Panc1 (cell line): ENCODE measurements around the gene MPRIP. TPM values are rescaled to one million over a fixed set of nuclear protein-coding genes. Genes with fewer than 3 reads are reported as not detected.

Experiments
- ATAC-seq: fragments of 200-7000 bp; cut with Tn5 transposase; 2 replicates; pipeline ENCODE4 v1.9.1; 2020; ENCODE audit warnings: mild to moderate bottlenecking, moderate library complexity
- BruUV-seq: library from RNA; stranded (reverse); fragments of 400-500 nt; replicated peaks from 2 replicates; lab custom pipeline; 2021; lab: Mats Ljungman, UMichigan
- CTCF ChIA-PET: fragments of 300-600 bp; sonication (Branson Sonifier 250); formaldehyde crosslinking; loops from one replicate; lab custom pipeline; 2022; ENCODE audit warnings: antibody characterized with exemption; lab: Charles Lee
- POLR2A ChIA-PET: fragments of 300-600 bp; sonication (Branson Sonifier 250); formaldehyde crosslinking; loops from one replicate; lab custom pipeline; 2022; ENCODE audit warnings: antibody characterized with exemption; lab: Charles Lee
- DNase-seq: peaks from one replicate; pipeline ENCODE4 v3.0.0-alpha.2; 2010; ENCODE audit warnings: low read depth, low spot score
- H3K27ac ChIP-seq: 2 replicates; pipeline ENCODE4 v1.5.1; 2011; ENCODE audit warnings: mild to moderate bottlenecking, low read length, inconsistent platforms
- H3K27me3 ChIP-seq: fragments of 200-500 bp; sonication (Bioruptor generic); 2 replicates; pipeline ENCODE4 v1.6.0; 2014; ENCODE audit warnings: low read length, inconsistent platforms; ENCODE audit not compliant: control insufficient read depth, insufficient read depth
- H3K36me3 ChIP-seq: fragments of 200-500 bp; sonication (Bioruptor generic); 2 replicates; pipeline ENCODE4 v1.5.1; 2014; ENCODE audit warnings: inconsistent platforms, mild to moderate bottlenecking, low read length, moderate library complexity; ENCODE audit not compliant: control insufficient read depth, insufficient read depth
- H3K4me1 ChIP-seq: 2 replicates; pipeline ENCODE4 v1.5.1; 2011; ENCODE audit warnings: inconsistent platforms, mild to moderate bottlenecking, low read length, moderate library complexity; ENCODE audit not compliant: control insufficient read depth, insufficient read depth
- H3K4me3 ChIP-seq, 2 experiments: 2 replicates each; pipeline ENCODE4 v1.5.1; 2011 to 2012; ENCODE audit warnings: low read depth in 2 of 2, low read length in 2 of 2, mild to moderate bottlenecking in 2 of 2, inconsistent platforms in 1 of 2, moderate library complexity in 1 of 2
- H3K9me3 ChIP-seq: fragments of 200-500 bp; sonication (Bioruptor generic); 2 replicates; pipeline ENCODE4 v1.5.1; 2014; ENCODE audit warnings: low read depth, mild to moderate bottlenecking, inconsistent platforms, low read length, moderate library complexity; ENCODE audit not compliant: control insufficient read depth, insufficient read depth
- CTCF ChIP-seq: fragments of 450-650 bp; IDR thresholded peaks from 2 replicates; pipeline ENCODE4 v1.5.1; 2017; ENCODE audit warnings: mild to moderate bottlenecking
- POLR2AphosphoS5 ChIP-seq: IDR thresholded peaks from 2 replicates; pipeline ENCODE4 v1.6.1; 2012; ENCODE audit warnings: mild to moderate bottlenecking, low read depth, low read length, moderate library complexity
- REST ChIP-seq, 2 experiments: IDR thresholded peaks; 2 replicates each; pipeline ENCODE4 v1.6.1; 2011 to 2012; ENCODE audit warnings: low read depth in 2 of 2, control low read depth in 1 of 2, low read length in 1 of 2, mild to moderate bottlenecking in 1 of 2, moderate library complexity in 1 of 2; ENCODE audit not compliant: insufficient read depth in 1 of 2
- SIN3A ChIP-seq: IDR thresholded peaks from 2 replicates; pipeline ENCODE4 v1.6.1; 2012; ENCODE audit warnings: low read depth, mild to moderate bottlenecking, low read length, moderate library complexity, borderline replicate concordance; ENCODE audit not compliant: insufficient read depth
- TCF7L2 ChIP-seq: IDR thresholded peaks from 2 replicates; pipeline ENCODE4 v1.6.1; 2011; ENCODE audit warnings: mild to moderate bottlenecking, low read depth, low read length, inconsistent platforms
- in situ Hi-C: cut with HindIII; loops from 2 replicates; pipeline ENCODE4 v1.10.0; 2016; ENCODE audit warnings: low sequenced_read_pairs, low pct_unique_long_range_greater_than_20kb
- intact Hi-C: fragments of 100-400 bp; cut with micrococcal nuclease; formaldehyde crosslinking; loops from one replicate; pipeline ENCODE4 v1.10.0; 2022; ENCODE audit not compliant: unreplicated experiment
- total RNA-seq: library from RNA; stranded (reverse); gene quantifications from one replicate; pipeline ENCODE4 v1.2.1, GENCODE V29; 2021; ENCODE audit not compliant: unreplicated experiment

MPRIP gene
- total RNA-seq, 1 experiment from 2014 or later: 155 TPM

- Histone ChIP-seq H3K36me3 (no peaks in the 10 kb centered on the region), H3K4me1 (no peaks in the 10 kb centered on the region), H3K27ac (no peak overlapping the region), H3K9me3 (no peaks in the 10 kb centered on the region), H3K27me3 (no peaks in the 10 kb centered on the region), H3K4me3 (no peak overlapping the region)
- ATAC-seq (no peak), DNase-seq (no peak)
- intact Hi-C loops (no loop called here), in situ Hi-C loops (no loop called here)
- TF ChIP-seq CTCF: no peak
- no peak for TF ChIP-seq POLR2AphosphoS5
- TF ChIP-seq TCF7L2: no peak
- TF ChIP-seq SIN3A: no peak
- TF ChIP-seq REST (IDR thresholded peaks at IDR 0.05; ENCODE audit: insufficient read depth in 1 of 2, low read depth in 2 of 2, low read length in 1 of 2): no peak
- ChIA-PET CTCF (no interaction called here), POLR2A (no interaction called here)
- no TSS peak for BruUV-seq
Measured at GRCh38 chr17:17126131-17127110, 84.2 kb downstream of the MPRIP start.

GRCh38 chr17:17127156-17127555, 84.9 kb downstream of the MPRIP start:
- BruUV-seq: no TSS peak
- Histone ChIP-seq H3K27ac (no peak overlapping the region), H3K4me3 (no peak overlapping the region), H3K4me1 (no peaks in the 10 kb centered on the region), H3K27me3 (no peaks in the 10 kb centered on the region), H3K9me3 (no peaks in the 10 kb centered on the region), H3K36me3 (no peaks in the 10 kb centered on the region)
- ChIA-PET CTCF (no interaction called here), POLR2A (no interaction called here)
- ATAC-seq (no peak), DNase-seq (no peak)
- intact Hi-C loops: no loop called here
- TF ChIP-seq TCF7L2 (no peak), CTCF (no peak), POLR2AphosphoS5 (no peak), SIN3A (no peak), REST (IDR thresholded peaks at IDR 0.05; ENCODE audit: insufficient read depth in 1 of 2, low read depth in 2 of 2, low read length in 1 of 2) (no peak)
- in situ Hi-C loops: no loop called here
